ENCODE results near the gene CADM1. TPM values are rescaled to one million over a fixed set of nuclear protein-coding genes. Genes with fewer than 3 reads are reported as not detected.

Gene CADM1
- polyA plus RNA-seq, 1 donor (not counting 4 experiments of a cell fraction or from before 2014, with no cell fraction given), result 9.5 TPM

GRCh38 chr11:115147243-115147807, 356.9 kb downstream of the CADM1 start:
- FAIRE-seq (no peak), DNase-seq (ENCODE audit: low read depth, low spot score) (no peak)
- Histone ChIP-seq H3K9me1 (ENCODE audit: control insufficient read depth, extremely low read depth, insufficient read depth, low read length) (no peaks in the 10 kb centered on the region), H3K36me3 (ENCODE audit: control insufficient read depth in 2 of 2, extremely low read depth in 1 of 2, insufficient read depth in 2 of 2, low read length in 2 of 2) (no peaks in the 10 kb centered on the region), H4K20me1 (ENCODE audit: control insufficient read depth, extremely low read depth, insufficient read depth, low read length) (no peaks in the 10 kb centered on the region), H3K4me2 (ENCODE audit: control insufficient read depth, extremely low read depth, insufficient read depth, low read depth, low read length) (no peak overlapping the region), H3K27ac (ENCODE audit: control insufficient read depth, insufficient read depth, low read length) (no peak overlapping the region), H3K9ac (ENCODE audit: control insufficient read depth, extremely low read depth, insufficient read depth, low read length) (no peak overlapping the region), H3K27me3 (ENCODE audit: control insufficient read depth, extremely low read depth, insufficient read depth, low read length) (no peaks in the 10 kb centered on the region), H3K4me3 (ENCODE audit: control insufficient read depth in 2 of 3, extremely low read depth in 1 of 3, insufficient read depth in 2 of 3, low read depth in 1 of 3, low read length in 3 of 3) (no peak overlapping the region), H3K4me1 (ENCODE audit: control insufficient read depth, extremely low read depth, insufficient read depth, low read length) (no peaks in the 10 kb centered on the region), H3K79me2 (ENCODE audit: control insufficient read depth, insufficient read depth, low read length) (no peaks in the 10 kb centered on the region), H3K9me3 (ENCODE audit: control insufficient read depth, low read depth, low read length) (no peaks in the 10 kb centered on the region), H2AFZ (ENCODE audit: control insufficient read depth, low read length) (no peak overlapping the region)
- dilution Hi-C loops (cut with MboI; ENCODE audit: extremely low pct_ligation_motif_present, low sequenced_read_pairs), result no loop called here
- no peak for TF ChIP-seq EZH2 (IDR thresholded peaks at IDR 0.05; ENCODE audit: low read length)
- TF ChIP-seq CTCF (optimal IDR thresholded peaks at IDR 0.05 in 1 of 3, IDR thresholded peaks at IDR 0.05 in 1 of 3, conservative IDR thresholded peaks at IDR 0.05 in 1 of 3; ENCODE audit: extremely low read depth in 1 of 3, insufficient read depth in 2 of 3, low read length in 3 of 3), result no peak

GRCh38 chr11:115146425-115146824, 357.8 kb downstream of the CADM1 start:
- Histone ChIP-seq H3K27ac (ENCODE audit: control insufficient read depth, insufficient read depth, low read length) (no peak overlapping the region), H3K4me2 (ENCODE audit: control insufficient read depth, extremely low read depth, insufficient read depth, low read depth, low read length) (no peak overlapping the region), H3K4me1 (ENCODE audit: control insufficient read depth, extremely low read depth, insufficient read depth, low read length) (no peaks in the 10 kb centered on the region), H3K9me3 (ENCODE audit: control insufficient read depth, low read depth, low read length) (no peaks in the 10 kb centered on the region), H3K9ac (ENCODE audit: control insufficient read depth, extremely low read depth, insufficient read depth, low read length) (no peak overlapping the region), H3K36me3 (ENCODE audit: control insufficient read depth in 2 of 2, extremely low read depth in 1 of 2, insufficient read depth in 2 of 2, low read length in 2 of 2) (no peaks in the 10 kb centered on the region), H3K9me1 (ENCODE audit: control insufficient read depth, extremely low read depth, insufficient read depth, low read length) (no peaks in the 10 kb centered on the region), H3K27me3 (ENCODE audit: control insufficient read depth, extremely low read depth, insufficient read depth, low read length) (no peaks in the 10 kb centered on the region), H3K79me2 (ENCODE audit: control insufficient read depth, insufficient read depth, low read length) (no peaks in the 10 kb centered on the region), H4K20me1 (ENCODE audit: control insufficient read depth, extremely low read depth, insufficient read depth, low read length) (no peaks in the 10 kb centered on the region), H3K4me3 (ENCODE audit: control insufficient read depth in 2 of 3, extremely low read depth in 1 of 3, insufficient read depth in 2 of 3, low read depth in 1 of 3, low read length in 3 of 3) (no peak overlapping the region), H2AFZ (ENCODE audit: control insufficient read depth, low read length) (no peak overlapping the region)
- dilution Hi-C loops (cut with MboI; ENCODE audit: extremely low pct_ligation_motif_present, low sequenced_read_pairs), result no loop called here
- TF ChIP-seq CTCF (optimal IDR thresholded peaks at IDR 0.05 in 1 of 3, IDR thresholded peaks at IDR 0.05 in 1 of 3, conservative IDR thresholded peaks at IDR 0.05 in 1 of 3; ENCODE audit: extremely low read depth in 1 of 3, insufficient read depth in 2 of 3, low read length in 3 of 3) (no peak), EZH2 (IDR thresholded peaks at IDR 0.05; ENCODE audit: low read length) (no peak)
- DNase-seq (ENCODE audit: low read depth, low spot score), result no peak
- FAIRE-seq, result no peak

Measured in keratinocyte (primary cell).